GM12892 (cell line): ENCODE data around the gene DDC.

Source experiments
- POLR2A ChIP-seq: IDR thresholded peaks from 2 replicates; pipeline ENCODE4 v1.6.1; 2011; ENCODE audit warnings: low read depth, low read length, control low read depth
- TAF1 ChIP-seq: IDR thresholded peaks from 2 replicates; pipeline ENCODE4 v1.6.1; 2011; ENCODE audit warnings: low read depth, mild to moderate bottlenecking, control low read depth, low read length, borderline replicate concordance

DNA sequence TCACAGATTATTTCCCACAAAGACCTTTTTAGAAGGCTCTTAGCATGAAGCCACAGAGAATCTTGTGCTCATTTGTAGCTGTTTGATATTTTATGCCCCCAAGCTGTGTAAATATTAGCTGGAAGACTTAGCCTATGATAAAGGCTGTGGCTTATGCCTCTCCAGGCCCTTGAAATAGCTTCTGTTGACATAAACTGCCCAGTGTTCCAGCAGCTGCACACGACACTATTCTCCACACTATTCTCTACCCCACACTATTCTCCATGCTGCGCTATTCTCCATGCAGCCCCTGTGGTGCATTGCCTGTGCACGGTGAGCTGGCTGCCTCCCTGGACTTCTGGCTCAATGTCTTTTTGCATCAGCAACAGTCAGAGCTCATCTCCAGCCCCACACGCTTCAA, 13.1 kb downstream of the DDC start:
- TF ChIP-seq POLR2A (no peak), TAF1 (no peak)
